ENCODE results near the gene CD300LD. TPM values are rescaled to one million over a fixed set of nuclear protein-coding genes. Genes with fewer than 3 reads are reported as not detected.
A peak's percentile ranks its signal among the peaks of the same experiment; 100 is the strongest.

The CD300LD gene
- total RNA-seq, 4 donors from 2014 or later: not detected

DNA sequence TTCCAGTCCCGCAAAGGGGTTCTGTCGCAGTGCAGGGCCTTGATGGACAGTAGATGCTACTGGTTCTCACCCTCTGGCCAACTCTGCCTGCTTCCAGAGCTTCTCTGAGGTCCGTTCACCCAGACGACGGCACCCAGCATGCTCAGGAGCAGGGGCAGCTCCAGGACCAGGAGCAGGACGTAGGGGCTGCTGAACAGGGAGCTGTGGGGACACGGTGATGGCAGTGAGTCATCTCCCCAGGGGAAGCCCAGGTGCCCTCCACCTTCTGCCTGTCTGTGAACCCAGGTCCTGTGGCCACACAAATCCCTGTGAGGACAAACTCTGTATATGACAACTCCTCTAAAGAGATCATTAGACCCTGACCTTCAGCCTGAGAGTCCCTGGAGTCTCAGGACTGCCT lies 42.7 kb downstream of the CD300LD start:
- H3K36me3 ChIP-seq: no peaks in the 10 kb centered on the region
- H3K27me3 ChIP-seq: no peaks in the 10 kb centered on the region
- no peaks in the 10 kb centered on the region for H3K9me3 ChIP-seq
- no peak overlapping the region for H3K4me3 ChIP-seq
- H3K27ac ChIP-seq: no peak overlapping the region
- no peaks in the 10 kb centered on the region for H3K4me1 ChIP-seq
- TF ChIP-seq POLR2A (IDR thresholded peaks at IDR 0.05): no peak
- TF ChIP-seq, protein P1, sequence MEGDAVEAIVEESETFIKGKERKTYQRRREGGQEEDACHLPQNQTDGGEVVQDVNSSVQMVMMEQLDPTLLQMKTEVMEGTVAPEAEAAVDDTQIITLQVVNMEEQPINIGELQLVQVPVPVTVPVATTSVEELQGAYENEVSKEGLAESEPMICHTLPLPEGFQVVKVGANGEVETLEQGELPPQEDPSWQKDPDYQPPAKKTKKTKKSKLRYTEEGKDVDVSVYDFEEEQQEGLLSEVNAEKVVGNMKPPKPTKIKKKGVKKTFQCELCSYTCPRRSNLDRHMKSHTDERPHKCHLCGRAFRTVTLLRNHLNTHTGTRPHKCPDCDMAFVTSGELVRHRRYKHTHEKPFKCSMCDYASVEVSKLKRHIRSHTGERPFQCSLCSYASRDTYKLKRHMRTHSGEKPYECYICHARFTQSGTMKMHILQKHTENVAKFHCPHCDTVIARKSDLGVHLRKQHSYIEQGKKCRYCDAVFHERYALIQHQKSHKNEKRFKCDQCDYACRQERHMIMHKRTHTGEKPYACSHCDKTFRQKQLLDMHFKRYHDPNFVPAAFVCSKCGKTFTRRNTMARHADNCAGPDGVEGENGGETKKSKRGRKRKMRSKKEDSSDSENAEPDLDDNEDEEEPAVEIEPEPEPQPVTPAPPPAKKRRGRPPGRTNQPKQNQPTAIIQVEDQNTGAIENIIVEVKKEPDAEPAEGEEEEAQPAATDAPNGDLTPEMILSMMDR (IDR thresholded peaks at IDR 0.05): no peak
- DNase-seq: no peak

DNA sequence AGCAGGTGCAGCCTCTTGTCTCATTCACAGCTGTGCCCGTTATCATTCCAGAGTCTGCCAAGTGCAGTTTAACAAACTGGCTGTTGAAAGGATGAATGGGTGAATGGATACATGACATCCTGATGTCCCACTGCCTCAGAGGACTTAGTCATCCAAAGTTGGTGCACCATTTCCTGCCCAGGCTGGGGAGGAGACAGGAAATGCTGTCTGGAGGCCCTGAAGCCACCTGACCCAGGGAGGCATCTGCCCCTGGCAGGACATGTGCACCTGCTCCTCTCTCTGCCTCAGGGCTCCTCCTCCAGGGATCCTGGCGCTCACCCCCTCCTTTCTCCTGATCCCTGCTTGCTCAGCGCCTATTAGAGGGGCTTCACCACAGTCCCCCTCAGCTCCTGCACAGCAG lies 44.3 kb downstream of the CD300LD start:
- H3K4me3 ChIP-seq: no peak overlapping the region
- H3K27ac ChIP-seq: no peak overlapping the region
- TF ChIP-seq, protein P1 (IDR thresholded peaks at IDR 0.05): no peak
- no peak for TF ChIP-seq POLR2A (IDR thresholded peaks at IDR 0.05)
- no peaks in the 10 kb centered on the region for H3K27me3 ChIP-seq
- H3K4me1 ChIP-seq: no peaks in the 10 kb centered on the region
- no peaks in the 10 kb centered on the region for H3K9me3 ChIP-seq
- no peaks in the 10 kb centered on the region for H3K36me3 ChIP-seq
- peak in 1 of 3 donors; percentile 22 for DNase-seq

DNA sequence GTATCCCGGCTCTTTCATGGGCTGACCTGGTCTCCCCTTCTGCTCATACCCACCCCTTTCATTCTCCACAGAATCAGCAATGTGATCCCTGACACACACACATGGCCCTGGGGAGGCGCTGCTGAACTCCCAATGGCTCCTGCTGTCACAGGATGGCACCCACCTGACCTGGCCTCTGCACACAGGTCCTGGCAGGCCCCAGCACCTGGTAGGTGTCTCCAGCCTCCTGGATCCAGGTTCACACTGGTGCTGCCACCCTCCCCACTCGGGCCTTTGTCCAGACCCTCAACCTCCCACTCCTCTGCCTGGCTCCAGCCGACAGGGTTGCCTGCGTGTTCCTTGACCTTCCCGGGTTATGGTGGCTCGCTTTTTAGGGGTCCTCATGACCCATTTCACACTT lies 44.8 kb downstream of the CD300LD start:
- no peak for TF ChIP-seq POLR2A (IDR thresholded peaks at IDR 0.05)
- TF ChIP-seq, protein P1 (IDR thresholded peaks at IDR 0.05): no peak

DNA sequence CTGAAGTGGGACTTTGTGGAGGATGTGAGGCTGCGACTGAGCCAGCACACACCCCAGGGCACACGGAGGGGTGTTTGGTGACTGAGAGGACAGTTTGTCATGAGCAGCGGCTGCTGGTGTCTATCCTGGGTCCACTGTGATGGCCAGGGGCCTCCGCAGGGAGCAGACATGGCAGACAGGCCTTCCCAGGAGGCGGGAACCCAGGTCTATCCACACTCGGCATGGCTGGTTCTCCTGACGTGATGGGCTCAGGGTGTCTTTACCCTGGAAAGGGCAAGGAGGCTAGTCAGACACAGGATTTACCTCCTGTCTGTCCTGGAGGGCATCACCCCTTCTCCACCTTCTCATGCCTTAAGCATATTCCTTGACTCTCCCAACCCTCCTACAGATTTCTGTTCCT lies 45.5 kb downstream of the CD300LD start:
- TF ChIP-seq POLR2A (IDR thresholded peaks at IDR 0.05): no peak
- TF ChIP-seq, protein P1 (IDR thresholded peaks at IDR 0.05): no peak
- no peak overlapping the region for H3K4me3 ChIP-seq
- no peaks in the 10 kb centered on the region for H3K36me3 ChIP-seq
- no peaks in the 10 kb centered on the region for H3K9me3 ChIP-seq
- H3K27me3 ChIP-seq: no peaks in the 10 kb centered on the region
- H3K27ac ChIP-seq: no peak overlapping the region
- peak in 1 of 3 donors; percentile 21 for DNase-seq
- no peaks in the 10 kb centered on the region for H3K4me1 ChIP-seq

More for the DNA sequence above, 44.8 kb downstream of the CD300LD start:
- Histone ChIP-seq H3K4me1 (no peaks in the 10 kb centered on the region), H3K36me3 (no peaks in the 10 kb centered on the region), H3K9me3 (no peaks in the 10 kb centered on the region), H3K4me3 (no peak overlapping the region), H3K27ac (no peak overlapping the region), H3K27me3 (no peaks in the 10 kb centered on the region)
- DNase-seq: no peak

DNA sequence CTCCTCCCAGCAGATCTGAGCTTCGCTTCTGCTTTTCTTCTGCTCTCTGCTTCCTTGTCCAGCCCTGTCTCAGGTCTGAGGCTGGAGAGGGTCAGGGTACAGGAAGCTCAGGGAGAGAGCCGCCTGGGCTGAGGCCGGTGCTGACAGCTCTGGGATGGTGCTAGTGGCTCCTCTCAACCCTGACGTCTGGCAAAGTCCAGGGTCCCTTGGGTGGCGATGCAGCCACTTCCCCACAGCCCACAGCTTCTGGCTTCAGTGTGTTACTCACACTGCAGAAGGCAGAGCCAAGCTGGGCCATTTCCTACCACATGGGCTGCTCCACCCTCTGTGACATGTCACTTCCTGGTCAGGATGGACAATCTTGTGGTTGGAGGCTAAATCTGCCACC lies 46.2 kb downstream of the CD300LD start, which contains the start of gene CD300C:
Gene CD300C (minus strand): TSS at position 273 of the 388 bp plus-strand sequence. CDS start 333 bp downstream, outside the sequence.
- Histone ChIP-seq H3K4me3 (peak within 1 kb of the TSS in 1 of 4 donors; percentile 18), H3K4me1 (no peaks in the 10 kb centered on the region), H3K36me3 (no peaks in the 10 kb centered on the region), H3K27ac (peak within 1 kb of the TSS in 2 of 4 donors; percentile 13 to 31), H3K27me3 (no peaks in the 10 kb centered on the region), H3K9me3 (no peaks in the 10 kb centered on the region)
- peak in 2 of 3 donors; percentile 51 to 54 for DNase-seq
- TF ChIP-seq, protein P1 (IDR thresholded peaks at IDR 0.05): no peak
- no peak for TF ChIP-seq POLR2A (IDR thresholded peaks at IDR 0.05)

Data from Peyer's patch (tissue), 4 donors.